Lower leg skin (tissue), 4 donors: Measurements from ENCODE around the gene ICAM4. TPM values are rescaled to one million over a fixed set of nuclear protein-coding genes. Genes with fewer than 3 reads are reported as not detected.
"Not testable (repeated sequence)": the region's sequence is repeated elsewhere in the genome, so short reads cannot be mapped to it uniquely, and the experiment has no call there.

ENCODE experiments used
- DNase-seq, 2 donors: peaks; one replicate each; pipeline ENCODE4 v3.0.0-alpha.2; 2019; ENCODE audit warnings: low spot score in 2 of 2
- H3K4me3 ChIP-seq: fragments of 200-600 bp; sonication (generic); 2 replicates; pipeline ENCODE4 v1.5.1; 2017; ENCODE audit warnings: mild to moderate bottlenecking, low read depth; ENCODE audit not compliant: poor library complexity, severe bottlenecking
- CTCF ChIP-seq, 3 donors: fragments of 450-650 bp; IDR thresholded peaks; one replicate each; pipeline ENCODE4 v1.5.1; 2016; ENCODE audit warnings: antibody characterized with exemption in 3 of 3, mild to moderate bottlenecking in 3 of 3, moderate library complexity in 2 of 3
- POLR2A ChIP-seq, 2 donors: fragments of 450-650 bp; IDR thresholded peaks; one replicate each; pipeline ENCODE4 v1.6.1; 2016 to 2017; ENCODE audit warnings: antibody characterized with exemption in 2 of 2, mild to moderate bottlenecking in 1 of 2, moderate library complexity in 1 of 2
- WGBS, 2 donors: methylation state at CpG; one replicate each; pipeline ENCODE4 v1.1.5; 2018; 5-methylcytosine and 5-hydroxymethylcytosine counted together
- intact Hi-C: fragments of 100-400 bp; cut with DNase I; formaldehyde crosslinking; loops from one replicate; pipeline ENCODE4 v1.15.0; 2023; ENCODE audit warnings: low total_unique reads
- total RNA-seq, 4 donors: library from RNA; depleted of rRNA; stranded (reverse); fragments of >200 nt; gene quantifications; one replicate each; pipeline ENCODE4 v1.1.0, GENCODE V29; 2016

ICAM4 gene
- total RNA-seq, 4 donors from 2014 or later, result 0.38 TPM; not detected in 3

GRCh38 chr19:10278935-10279334 is 7.8 kb upstream of the ICAM4 start:
- TF ChIP-seq POLR2A (IDR thresholded peaks at IDR 0.05) (no peak), CTCF (IDR thresholded peaks at IDR 0.05) (no peak)
- WGBS, 2 donors, result 88 to 95% methylated on average over 1 of the region's 1 CpG
- intact Hi-C loops, result no loop called here
- no peak overlapping the region for H3K4me3 ChIP-seq
- no peak for DNase-seq

- TF ChIP-seq CTCF (IDR thresholded peaks at IDR 0.05), result no peak
- TF ChIP-seq POLR2A (IDR thresholded peaks at IDR 0.05), result no peak
- DNase-seq, result no peak
- no peak overlapping the region for H3K4me3 ChIP-seq
- intact Hi-C loops, result no loop called here
- WGBS, 2 donors, result 90 to 91% methylated on average over 5 of the region's 5 CpGs
These were observed 6.9 kb upstream of the ICAM4 start for GRCh38 chr19:10279737-10280442.

- WGBS, 2 donors, result 98 to 99% methylated on average over 5 of the region's 5 CpGs
- H3K4me3 ChIP-seq, DNase-seq, intact Hi-C loops: not testable (repeated sequence)
These were observed 4.7 kb upstream of the ICAM4 start for GRCh38 chr19:10282043-10282442.

GRCh38 chr19:10283301-10284064 is 3.3 kb upstream of the ICAM4 start:
- H3K4me3 ChIP-seq, result no peak overlapping the region
- 68 to 75% methylated on average over 17 to 23 of the region's 23 CpGs for WGBS, 2 donors
- intact Hi-C loops, result no loop called here
- no peak for TF ChIP-seq POLR2A (IDR thresholded peaks at IDR 0.05)
- TF ChIP-seq CTCF (IDR thresholded peaks at IDR 0.05), result no peak
- no peak for DNase-seq

GRCh38 chr19:10284065-10284959 is 2.4 kb upstream of the ICAM4 start:
- no peak for TF ChIP-seq CTCF (IDR thresholded peaks at IDR 0.05)
- TF ChIP-seq POLR2A (IDR thresholded peaks at IDR 0.05), result no peak
- 91 to 94% methylated on average over 32 to 34 of the region's 34 CpGs for WGBS, 2 donors
- no peak for DNase-seq
- no peak overlapping the region for H3K4me3 ChIP-seq
- intact Hi-C loops, result no loop called here

GRCh38 chr19:10284960-10285278 is 1.8 kb upstream of the ICAM4 start:
- 94 to 95% methylated on average over 13 of the region's 13 CpGs for WGBS, 2 donors
- TF ChIP-seq POLR2A (IDR thresholded peaks at IDR 0.05), result no peak
- no peak for TF ChIP-seq CTCF (IDR thresholded peaks at IDR 0.05)
- DNase-seq, result no peak
- intact Hi-C loops, result no loop called here
- no peak overlapping the region for H3K4me3 ChIP-seq
